HEK293T (cell line): ENCODE measurements around the gene CHST15.

Experiments
- CTCF ChIA-PET: fragments of 350-600 bp; formaldehyde crosslinking; extraction: SDS; loops from one replicate; lab custom pipeline; 2021; ENCODE audit warnings: antibody characterized with exemption, inconsistent platforms; lab: Yijun Ruan, JAX
- POLR2A ChIA-PET: fragments of 350-600 bp; formaldehyde crosslinking; extraction: SDS; loops from one replicate; lab custom pipeline; 2020; ENCODE audit warnings: antibody characterized with exemption, inconsistent platforms; lab: Yijun Ruan, JAX
- DNase-seq: peaks from one replicate; pipeline ENCODE4 v3.0.0; 2012; ENCODE audit warnings: mixed read lengths; ENCODE audit errors: extremely low spot score
- ARNT ChIP-seq: fragments of 450-650 bp; IDR thresholded peaks from 2 replicates; pipeline ENCODE4 v1.6.1; 2017; ENCODE audit warnings: mild to moderate bottlenecking
- BHLHE40 ChIP-seq: fragments of 450-650 bp; IDR thresholded peaks from 2 replicates; pipeline ENCODE4 v1.6.1; 2016; ENCODE audit warnings: mild to moderate bottlenecking, moderate library complexity, borderline replicate concordance
- CTBP1 ChIP-seq: fragments of 450-650 bp; IDR thresholded peaks from 2 replicates; pipeline ENCODE4 v1.6.1; 2016; ENCODE audit warnings: borderline replicate concordance
- ELF4 ChIP-seq: fragments of 450-650 bp; IDR thresholded peaks from 2 replicates; pipeline ENCODE4 v1.6.1; 2017; ENCODE audit warnings: antibody characterized with exemption
- FOXA1 ChIP-seq: fragments of 450-650 bp; IDR thresholded peaks from 2 replicates; pipeline ENCODE4 v1.6.1; 2016; ENCODE audit warnings: mild to moderate bottlenecking
- FOXK2 ChIP-seq: fragments of 450-650 bp; IDR thresholded peaks from 2 replicates; pipeline ENCODE4 v1.6.1; 2016; ENCODE audit warnings: mild to moderate bottlenecking
- FOXM1 ChIP-seq: fragments of 450-650 bp; IDR thresholded peaks from 2 replicates; pipeline ENCODE4 v1.6.1; 2017; ENCODE audit warnings: mild to moderate bottlenecking, borderline replicate concordance
- HDGF ChIP-seq: fragments of 450-650 bp; IDR thresholded peaks from 2 replicates; pipeline ENCODE4 v1.6.1; 2017; ENCODE audit warnings: antibody characterized with exemption, borderline replicate concordance
- L3MBTL2 ChIP-seq: fragments of 450-650 bp; conservative IDR thresholded peaks from 2 replicates; pipeline ENCODE4 v1.6.1; 2016; ENCODE audit warnings: mild to moderate bottlenecking
- LEF1 ChIP-seq: fragments of 450-650 bp; IDR thresholded peaks from 2 replicates; pipeline ENCODE4 v1.6.1; 2017; ENCODE audit warnings: mild to moderate bottlenecking, borderline replicate concordance
- NFRKB ChIP-seq: fragments of 450-650 bp; IDR thresholded peaks from 2 replicates; pipeline ENCODE4 v1.6.1; 2016; ENCODE audit warnings: mild to moderate bottlenecking, moderate library complexity
- SP1 ChIP-seq: fragments of 450-650 bp; IDR thresholded peaks from 2 replicates; pipeline ENCODE4 v1.6.1; 2017
- SUZ12 ChIP-seq: fragments of 450-650 bp; IDR thresholded peaks from 2 replicates; pipeline ENCODE4 v1.6.1; 2016; ENCODE audit warnings: mild to moderate bottlenecking
- TARDBP ChIP-seq: fragments of 450-650 bp; IDR thresholded peaks from 2 replicates; pipeline ENCODE4 v1.6.1; 2016
- ZNF384 ChIP-seq: fragments of 450-650 bp; IDR thresholded peaks from 2 replicates; pipeline ENCODE4 v1.6.1; 2016
- TF ChIP-seq, protein P1 (sequence below): fragments of 450-650 bp; IDR thresholded peaks from 2 replicates; pipeline ENCODE4 v1.6.1; 2016

The CHST15 gene

DNA sequence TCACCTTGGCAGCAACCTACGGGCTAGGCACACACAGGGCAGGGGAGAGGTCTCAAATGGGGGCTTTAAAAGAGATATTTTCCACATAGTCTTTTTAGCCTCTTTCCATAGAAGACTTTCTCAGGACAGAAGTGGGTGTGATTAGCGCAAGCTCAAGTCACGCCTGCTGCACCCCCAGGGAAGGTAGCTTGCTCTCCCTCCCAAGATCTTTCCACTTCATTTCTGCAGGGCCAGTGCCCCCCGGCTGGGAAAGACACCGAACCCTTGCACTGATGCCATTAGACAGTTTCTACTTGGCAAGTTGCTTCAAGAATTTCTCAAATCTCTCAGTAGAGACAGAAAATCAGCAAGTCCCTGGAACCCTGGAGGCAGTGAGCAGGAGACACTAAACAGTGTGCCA lies 19.4 kb downstream of the CHST15 start:
- no peak for DNase-seq
- TF ChIP-seq FOXM1 (no peak), FOXA1 (no peak), SUZ12 (no peak), ELF4 (no peak), LEF1 (no peak), CTBP1 (no peak), ZNF384 (no peak), TARDBP (no peak), NFRKB (no peak), FOXK2 (no peak), BHLHE40 (no peak), L3MBTL2 (no peak)
- TF ChIP-seq, protein P1, sequence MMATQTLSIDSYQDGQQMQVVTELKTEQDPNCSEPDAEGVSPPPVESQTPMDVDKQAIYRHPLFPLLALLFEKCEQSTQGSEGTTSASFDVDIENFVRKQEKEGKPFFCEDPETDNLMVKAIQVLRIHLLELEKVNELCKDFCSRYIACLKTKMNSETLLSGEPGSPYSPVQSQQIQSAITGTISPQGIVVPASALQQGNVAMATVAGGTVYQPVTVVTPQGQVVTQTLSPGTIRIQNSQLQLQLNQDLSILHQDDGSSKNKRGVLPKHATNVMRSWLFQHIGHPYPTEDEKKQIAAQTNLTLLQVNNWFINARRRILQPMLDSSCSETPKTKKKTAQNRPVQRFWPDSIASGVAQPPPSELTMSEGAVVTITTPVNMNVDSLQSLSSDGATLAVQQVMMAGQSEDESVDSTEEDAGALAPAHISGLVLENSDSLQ, result no peak
- CTCF ChIA-PET, result no interaction called here
- POLR2A ChIA-PET, result interaction anchor here (1.5 kb wide), 1 partner anchor 10 kb away, joined by 3 read pairs; no protein-coding TSS in a partner anchor

DNA sequence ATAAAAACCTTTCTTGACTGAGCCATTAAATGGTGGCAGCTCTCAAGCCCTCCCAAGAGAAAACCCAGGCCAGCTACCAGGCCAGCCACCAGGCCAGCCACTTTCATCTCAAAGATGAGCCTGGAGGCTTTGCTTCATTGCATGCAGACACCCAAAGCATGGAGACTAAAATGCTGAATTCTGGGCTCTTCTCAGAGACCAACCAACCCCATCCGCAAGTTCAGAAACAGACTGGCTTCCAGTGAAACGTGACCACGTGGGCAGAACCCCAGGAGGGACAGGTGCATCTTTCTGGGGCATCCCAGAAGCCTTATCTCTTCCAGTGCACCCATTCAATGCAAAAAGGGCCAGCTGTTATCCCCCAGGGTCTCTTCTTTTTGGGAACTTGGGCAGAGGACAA lies 20.9 kb downstream of the CHST15 start:
- TF ChIP-seq FOXA1 (no peak), SP1 (no peak), ARNT (no peak), SUZ12 (no peak), TARDBP (no peak), FOXM1 (no peak), FOXK2 (no peak), ZNF384 (no peak), L3MBTL2 (no peak), NFRKB (no peak)
- ChIA-PET POLR2A (no interaction called here), CTCF (no interaction called here)
- no peak for DNase-seq

DNA sequence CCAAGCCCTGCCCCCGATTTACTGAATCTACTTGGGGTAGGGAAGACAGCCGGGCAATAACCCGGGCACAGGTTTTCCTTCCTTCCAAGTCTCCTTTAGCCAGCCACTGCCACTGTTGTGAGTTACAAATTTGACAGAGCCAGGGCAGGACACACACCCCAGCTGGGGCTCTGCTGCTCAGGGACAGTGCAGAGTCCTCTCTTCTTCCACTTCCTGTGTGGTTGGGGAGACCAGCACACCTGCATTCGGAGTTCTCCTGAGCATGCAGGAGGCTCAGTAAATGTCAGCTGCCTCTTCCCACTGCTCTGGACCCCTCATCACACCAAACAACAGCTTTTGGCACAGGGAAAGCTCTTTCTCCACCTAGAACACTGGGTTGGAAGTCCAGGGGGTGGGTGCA lies 21.3 kb downstream of the CHST15 start:
- ChIA-PET POLR2A (interaction anchor here (0.8 kb wide), 1 partner anchor 10 kb away, joined by 3 read pairs; no protein-coding TSS in a partner anchor), CTCF (no interaction called here)

DNA sequence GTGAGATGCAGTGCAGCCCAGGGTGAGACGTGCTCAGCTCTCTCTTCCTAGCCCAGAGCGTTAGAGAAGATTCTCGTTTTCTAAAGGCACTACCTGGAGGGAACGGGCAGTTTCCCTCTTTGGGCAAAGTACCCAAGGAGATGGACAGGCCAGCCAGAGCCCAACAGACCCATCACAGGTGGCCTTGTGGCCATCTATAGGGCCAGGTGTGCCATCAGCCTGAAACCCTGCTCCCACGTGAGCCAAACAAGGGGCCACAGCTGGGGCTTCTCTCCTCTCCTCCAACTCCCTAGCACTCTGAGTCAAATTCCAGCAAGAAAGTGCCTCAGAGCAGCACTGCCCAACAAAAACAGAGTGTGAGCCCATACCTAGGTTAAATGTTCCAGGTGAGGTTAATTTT lies 22.3 kb downstream of the CHST15 start:
- DNase-seq, result no peak
- TF ChIP-seq FOXK2 (no peak), BHLHE40 (no peak), L3MBTL2 (no peak), FOXM1 (no peak), ELF4 (no peak), SP1 (no peak), TARDBP (no peak), CTBP1 (no peak), NFRKB (no peak), ZNF384 (no peak), FOXA1 (no peak), SUZ12 (no peak)
- TF ChIP-seq, protein P1, result no peak
- CTCF ChIA-PET, result no interaction called here
- POLR2A ChIA-PET, result no interaction called here

More for the DNA sequence above, 21.3 kb downstream of the CHST15 start:
- TF ChIP-seq FOXM1 (no peak), HDGF (no peak), ZNF384 (no peak), L3MBTL2 (no peak), BHLHE40 (no peak), FOXK2 (no peak)
- TF ChIP-seq, protein P1, result no peak
- no peak for DNase-seq

DNA sequence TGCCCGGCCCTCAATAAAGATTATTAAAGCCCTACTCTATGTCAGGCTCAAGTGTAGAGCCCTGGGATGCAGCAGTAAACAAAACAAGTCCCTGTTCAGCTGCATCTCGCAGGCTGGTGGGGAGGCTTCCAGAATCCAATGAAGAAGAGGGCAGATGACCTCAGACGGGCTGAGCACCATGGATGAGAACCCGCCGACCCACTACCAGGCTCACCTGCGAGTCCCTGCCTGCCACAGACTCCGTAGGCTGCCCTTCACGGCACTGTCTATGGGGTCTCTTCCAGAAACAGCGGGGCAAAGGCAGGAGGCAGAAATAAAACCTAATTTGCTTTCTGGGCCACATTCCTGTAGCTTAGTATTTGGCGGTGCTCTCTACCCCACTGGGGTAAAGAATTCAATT lies 22.7 kb downstream of the CHST15 start:
- TF ChIP-seq FOXA1 (no peak), HDGF (no peak), TARDBP (no peak), ZNF384 (no peak), BHLHE40 (no peak), FOXM1 (no peak), CTBP1 (no peak), FOXK2 (no peak)
- TF ChIP-seq, protein P1, result no peak
- DNase-seq, result no peak
- ChIA-PET POLR2A (no interaction called here), CTCF (no interaction called here)

DNA sequence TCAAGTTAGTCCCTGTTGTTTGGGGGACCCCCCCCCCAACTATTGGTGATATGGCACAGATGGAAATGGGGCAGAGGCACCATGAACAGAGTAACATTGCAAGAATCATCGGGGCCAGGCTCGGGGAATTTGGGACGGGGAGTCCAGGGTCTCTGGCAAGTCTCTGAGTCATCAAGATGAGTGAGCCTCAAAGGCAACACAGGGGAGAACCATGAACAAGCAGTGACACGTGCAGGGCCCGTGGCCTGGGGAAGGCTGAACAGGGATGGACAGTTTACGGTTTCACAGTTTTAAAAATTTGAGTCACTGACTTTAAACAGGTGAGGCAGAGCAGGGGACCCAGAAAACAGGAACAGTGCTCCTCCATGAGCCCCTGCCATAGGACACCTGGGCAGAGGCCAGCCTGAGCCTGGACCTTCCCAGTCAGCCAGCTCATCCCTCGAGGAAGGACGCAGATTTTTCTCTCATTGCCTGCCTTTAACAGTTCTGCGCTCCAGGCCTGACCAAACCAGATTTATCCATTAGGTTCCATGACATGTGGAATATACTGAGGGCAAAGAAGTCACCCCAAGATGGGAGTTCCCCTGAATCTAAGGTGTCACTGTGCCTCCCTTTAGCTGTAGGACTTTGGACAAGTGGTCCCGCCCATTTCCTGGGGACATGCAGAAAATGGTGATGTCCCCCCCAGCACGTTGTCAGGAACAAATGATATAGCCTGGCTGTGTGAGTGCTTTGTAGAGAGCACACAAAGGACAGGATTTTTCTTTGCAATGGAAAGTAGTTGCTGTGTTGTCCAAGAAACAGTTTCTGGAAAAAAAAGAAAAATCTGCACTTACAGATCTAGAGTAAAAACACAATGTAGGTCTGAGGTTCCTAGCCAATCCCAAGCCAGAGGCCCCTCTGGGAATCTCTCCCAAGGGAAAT lies 23.8 kb downstream of the CHST15 start:
- ChIA-PET CTCF (no interaction called here), POLR2A (no interaction called here)
- DNase-seq, result no peak
- TF ChIP-seq BHLHE40, result no peak
- no peak for TF ChIP-seq NFRKB
- no peak for TF ChIP-seq SUZ12
